ENCODE data around the gene INPP5A.
"Not testable (repeated sequence)": the region's sequence is repeated elsewhere in the genome, so short reads cannot be mapped to it uniquely, and the experiment has no call there.

The INPP5A gene

DNA sequence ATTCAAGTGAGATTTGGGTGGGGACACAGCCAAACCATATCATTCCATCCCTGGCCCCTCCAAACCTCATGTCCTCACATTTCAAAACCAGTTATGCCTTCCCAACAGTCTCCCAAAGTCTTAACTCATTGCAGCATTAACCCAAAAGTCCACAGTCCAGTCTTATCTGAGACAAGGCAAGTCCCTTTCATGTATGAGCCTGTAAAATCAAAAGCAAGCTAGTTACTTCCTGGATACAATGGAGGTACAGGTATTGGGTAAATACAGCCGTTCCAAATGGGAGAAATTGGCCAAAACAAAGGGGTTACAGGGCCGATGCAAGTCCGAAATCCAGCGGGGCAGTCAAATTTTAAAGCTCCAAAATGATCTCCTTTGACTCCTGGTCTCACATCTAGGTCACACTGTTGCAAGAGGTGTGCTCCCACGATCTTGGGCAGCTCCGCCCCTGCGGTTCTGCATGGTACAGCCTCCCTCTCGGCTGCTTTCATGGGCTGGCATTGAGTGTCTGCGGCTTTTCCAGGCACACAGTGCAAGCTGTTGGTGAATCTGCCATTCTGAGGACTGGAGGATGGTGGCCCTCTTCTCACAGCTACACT is 61.5 kb downstream of the INPP5A start:
- not testable (repeated sequence) for DNase-seq (ENCODE audit: low read depth)

DNA sequence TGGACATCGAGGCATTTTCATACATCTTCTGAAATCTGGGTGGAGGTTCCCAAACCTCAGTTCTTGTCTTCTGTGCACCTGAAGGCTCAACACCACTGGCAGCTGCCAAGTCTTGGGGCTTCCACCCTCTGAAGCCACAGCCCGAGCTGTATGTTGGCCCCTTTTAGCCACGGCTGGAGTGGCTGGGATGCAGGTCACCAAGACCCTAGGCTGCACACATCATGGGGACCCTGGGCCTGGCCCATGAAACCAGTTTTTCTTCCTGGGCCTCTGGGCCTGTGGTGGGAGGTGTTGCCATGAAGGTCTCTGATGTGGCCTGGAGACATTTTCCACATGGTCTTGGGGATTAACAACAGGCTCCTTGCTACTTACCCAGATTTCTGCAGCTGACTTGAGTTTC is 62.1 kb downstream of the INPP5A start:
- no peak for DNase-seq (ENCODE audit: low read depth)

DNA sequence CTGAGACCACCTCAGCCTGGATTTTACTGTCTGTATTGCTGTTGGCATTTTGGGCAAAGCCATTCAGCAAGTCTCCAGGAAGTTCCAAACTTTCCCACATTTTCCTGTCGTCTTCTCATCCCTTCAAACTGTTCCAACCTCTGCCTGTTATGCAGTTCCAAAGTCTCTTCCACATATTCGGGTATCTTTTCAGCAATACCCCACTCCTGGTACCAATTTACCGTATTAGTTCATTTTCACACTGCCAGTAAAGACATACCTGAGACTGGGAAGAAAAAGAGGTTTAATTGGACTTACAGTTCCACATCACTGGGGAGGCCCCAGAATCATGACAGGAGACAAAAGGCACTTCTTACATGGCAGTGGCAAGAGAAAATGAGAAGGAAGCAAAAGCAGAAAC is 62.8 kb downstream of the INPP5A start:
- no peak for DNase-seq (ENCODE audit: low read depth)

DNA sequence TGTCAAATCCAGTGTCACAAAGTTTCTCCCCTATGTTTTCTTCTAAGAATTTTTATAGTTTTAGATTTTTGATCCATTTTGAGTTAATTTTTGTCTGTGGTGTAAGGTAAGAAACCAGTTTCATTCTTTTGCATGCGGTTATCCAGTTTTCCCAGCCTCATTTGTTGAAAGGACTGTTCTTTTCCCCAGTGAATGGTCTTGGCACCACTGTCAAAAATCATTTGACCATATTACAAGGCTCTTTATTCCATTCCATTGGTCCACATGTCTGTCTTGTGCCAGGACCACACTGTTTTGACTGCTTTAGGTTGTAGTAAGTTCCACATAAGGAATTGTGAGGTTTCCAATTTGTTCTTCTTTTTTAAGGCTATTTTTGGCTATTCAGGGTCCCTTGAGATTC is 64.0 kb downstream of the INPP5A start:
- DNase-seq (ENCODE audit: low read depth): no peak

DNA sequence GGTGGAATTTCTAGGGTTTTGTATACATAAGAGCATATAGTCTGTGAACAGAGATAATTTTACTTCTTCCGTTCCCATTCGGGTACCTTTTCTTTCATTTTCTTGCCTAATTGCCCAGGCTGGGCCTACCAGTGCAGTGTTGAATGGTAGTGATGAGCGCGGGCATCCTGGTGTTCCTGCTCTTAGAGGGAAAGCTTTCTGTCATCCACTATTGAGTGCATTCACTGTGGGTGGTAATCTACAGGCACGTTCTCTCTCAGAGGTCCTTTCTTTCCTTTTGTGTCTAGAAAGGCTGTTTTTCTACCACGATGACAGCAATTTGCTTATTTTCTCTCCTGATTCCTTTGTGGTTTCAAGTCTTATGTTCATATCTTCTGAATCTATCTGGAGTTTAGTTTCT is 65.0 kb downstream of the INPP5A start:
- DNase-seq (ENCODE audit: low read depth): no peak

DNA sequence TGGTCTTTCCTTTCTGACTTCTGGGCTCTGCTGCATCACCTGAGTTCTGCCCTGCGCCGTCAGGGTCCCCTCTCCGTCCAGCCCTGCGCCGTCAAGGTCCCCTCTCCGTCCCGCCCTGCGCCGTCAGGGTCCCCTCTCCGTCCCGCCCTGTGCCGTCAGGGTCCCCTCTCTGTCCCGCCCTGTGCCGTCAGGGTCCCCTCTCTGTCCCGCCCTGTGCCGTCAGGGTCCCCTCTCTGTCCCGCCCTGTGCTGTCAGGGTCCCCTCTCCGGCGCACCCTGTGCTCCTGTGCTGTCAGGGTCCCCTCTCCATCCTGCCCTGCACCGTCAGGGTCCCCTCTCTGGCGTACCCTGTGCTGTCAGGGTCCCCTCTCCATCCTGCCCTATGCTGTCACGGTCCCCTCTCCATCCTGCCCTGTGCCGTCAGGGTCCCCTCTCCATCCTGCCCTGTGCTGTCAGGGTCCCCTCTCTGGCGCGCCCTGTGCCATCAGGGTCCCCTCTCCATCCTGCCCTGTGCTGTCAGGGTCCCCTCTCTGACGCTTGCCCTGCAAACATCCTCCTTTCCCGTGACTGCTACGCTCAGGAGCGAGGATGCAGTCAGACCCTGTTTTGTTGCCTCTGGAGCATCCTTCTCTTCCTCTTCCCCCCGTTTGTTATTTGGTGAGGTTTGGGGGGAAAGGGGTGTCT is 66.4 kb downstream of the INPP5A start:
- no peak for DNase-seq (ENCODE audit: low read depth)

DNA sequence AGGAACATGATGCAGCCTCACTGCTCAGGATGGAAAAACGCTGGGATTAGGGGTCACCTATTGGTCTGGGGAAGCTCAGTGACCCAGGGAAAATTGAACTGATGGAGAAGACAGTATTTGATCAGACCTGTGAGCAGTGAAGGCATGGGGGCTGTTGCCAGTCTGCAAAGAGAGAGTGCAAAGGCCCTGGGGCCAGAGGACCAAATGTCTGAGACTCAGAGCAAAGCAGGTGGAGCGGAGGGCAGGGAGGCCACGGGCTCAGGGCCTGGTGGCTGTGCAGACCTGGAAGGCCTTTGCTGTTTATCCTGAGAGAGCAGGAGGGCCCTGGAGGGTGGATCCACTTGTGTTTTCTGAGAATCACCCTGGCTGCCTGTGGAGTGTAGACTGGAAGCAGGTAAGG is 67.1 kb downstream of the INPP5A start:
- DNase-seq (ENCODE audit: low read depth): no peak

DNA sequence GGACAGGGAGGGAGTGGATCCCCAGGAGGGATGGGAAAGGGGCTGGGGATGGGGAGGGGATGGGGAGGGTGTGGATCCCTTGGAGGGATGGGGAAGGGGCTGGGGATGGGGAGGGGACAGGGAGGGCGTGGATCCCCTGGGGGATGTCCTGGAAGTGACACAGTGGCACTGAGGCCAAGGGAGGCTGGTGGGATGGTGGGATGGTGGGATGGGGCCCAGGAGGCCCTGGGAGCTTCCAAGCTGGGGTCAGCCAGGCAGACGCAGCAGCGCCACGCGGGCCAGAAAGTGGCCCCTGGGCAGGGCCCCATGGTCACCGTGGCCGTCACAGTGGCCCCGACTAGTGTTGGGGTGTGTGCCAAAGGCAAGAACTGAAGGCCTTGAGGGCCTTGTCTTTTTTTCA is 67.8 kb downstream of the INPP5A start:
- DNase-seq (ENCODE audit: low read depth): no peak

DNA sequence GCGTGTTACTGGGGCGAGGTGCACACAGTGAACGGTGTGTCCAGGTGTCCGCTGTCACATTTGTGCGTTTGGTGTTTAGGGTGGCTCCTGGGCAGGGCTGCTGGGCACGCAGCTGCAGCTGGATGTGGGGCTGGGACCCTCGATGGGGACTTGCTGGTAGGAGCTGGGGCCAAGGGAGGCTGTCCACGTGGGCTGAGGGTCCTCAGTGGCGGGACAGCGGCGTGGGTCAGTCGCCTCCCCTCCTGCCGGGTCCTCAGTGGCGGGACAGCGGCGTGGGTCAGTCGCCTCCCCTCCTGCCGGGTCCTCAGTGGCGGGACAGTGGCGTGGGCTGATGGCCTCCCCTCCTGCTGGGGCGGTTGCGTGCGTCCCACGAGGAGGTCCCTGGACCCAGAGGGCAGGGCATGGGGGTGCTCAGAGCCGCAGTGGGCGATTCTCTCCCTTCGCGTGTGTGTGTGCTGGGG is 68.5 kb downstream of the INPP5A start:
- no peak for DNase-seq (ENCODE audit: low read depth)

DNA sequence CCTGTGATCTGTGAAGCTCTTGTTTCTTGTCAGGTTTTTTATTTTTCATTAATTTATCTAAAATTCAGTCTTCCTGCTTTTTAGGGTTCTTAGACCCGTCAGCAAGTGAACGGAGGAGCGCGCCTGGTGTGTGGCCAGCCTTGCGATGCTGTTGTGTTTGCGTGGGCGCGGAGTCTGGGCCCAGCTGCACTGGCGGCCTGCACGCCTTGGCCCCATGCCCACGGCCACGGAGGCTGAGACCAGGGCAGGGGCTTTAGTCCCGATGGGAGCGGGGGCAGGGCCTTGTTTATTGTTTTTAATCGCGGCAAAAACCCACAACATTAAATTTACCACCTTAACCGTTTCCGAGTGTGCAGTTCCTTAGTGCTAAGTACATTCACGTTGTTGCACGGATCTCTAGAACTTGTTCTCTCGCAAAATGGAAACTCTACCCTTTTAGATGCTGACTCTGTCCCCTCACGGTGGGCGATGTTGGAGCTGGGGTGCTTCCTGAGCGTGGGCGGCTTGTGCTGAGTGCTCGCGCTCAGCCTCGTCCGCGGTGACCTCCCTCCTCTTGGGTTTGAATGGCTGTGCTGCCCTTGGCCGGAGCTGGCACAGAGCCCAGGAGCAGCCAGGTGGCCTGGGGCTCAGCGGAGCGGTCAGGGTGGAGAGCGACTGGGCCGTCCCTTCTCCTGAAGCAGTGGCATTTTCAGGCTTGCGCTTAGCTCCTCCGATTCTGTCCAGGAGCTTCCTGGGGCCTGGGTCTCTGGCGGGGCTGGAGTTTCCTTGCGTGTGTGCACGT is 69.1 kb downstream of the INPP5A start:
- no peak for DNase-seq (ENCODE audit: low read depth)

DNA sequence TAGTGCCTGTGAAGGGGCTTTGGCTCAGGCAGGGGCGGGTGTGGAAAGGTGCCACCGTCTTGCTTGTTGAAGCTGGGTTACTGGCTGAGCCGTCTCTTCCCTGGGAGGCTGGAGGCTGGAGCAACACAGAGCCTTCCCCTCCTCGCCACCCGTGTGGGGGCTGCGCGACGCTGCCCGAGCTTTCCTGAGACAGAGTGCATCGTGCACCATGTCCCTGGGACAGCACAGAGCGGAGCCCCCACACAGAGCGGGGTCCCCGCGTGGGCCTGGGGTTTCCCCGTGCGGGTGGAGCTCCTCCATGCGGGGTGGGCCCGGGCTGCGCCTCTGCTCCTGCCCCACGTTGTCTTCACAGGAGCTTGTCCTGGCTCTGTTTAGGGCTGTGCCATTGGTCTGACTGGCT is 69.9 kb downstream of the INPP5A start:
- DNase-seq (ENCODE audit: low read depth): no peak

DNA sequence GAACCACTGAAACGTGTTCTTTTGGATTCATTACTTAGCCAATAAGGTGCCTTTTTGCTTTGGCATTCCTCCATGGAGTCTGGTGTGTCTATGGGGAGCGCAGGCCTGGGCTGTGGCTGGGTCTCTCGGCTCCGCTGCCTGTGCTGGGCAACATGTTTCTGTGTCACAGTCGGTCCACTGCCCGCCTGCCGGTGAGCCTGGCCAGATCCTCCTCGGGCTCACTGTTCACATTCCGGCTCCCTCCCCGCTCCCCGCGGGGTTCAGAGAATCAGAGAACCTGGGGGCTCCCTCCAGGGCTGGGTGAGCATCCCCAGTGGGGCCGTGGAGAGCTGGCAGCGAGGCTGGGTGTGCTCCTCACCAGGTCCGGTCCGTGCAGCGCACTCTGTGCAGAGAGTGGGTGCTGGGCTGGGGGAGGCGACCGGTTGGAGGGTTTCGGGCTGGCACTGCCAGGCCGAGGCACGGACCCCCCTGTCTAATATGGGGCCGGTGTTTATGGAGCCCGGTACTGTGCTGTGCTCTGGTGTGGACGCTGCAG is 70.4 kb downstream of the INPP5A start:
- no peak for DNase-seq (ENCODE audit: low read depth)

DNA sequence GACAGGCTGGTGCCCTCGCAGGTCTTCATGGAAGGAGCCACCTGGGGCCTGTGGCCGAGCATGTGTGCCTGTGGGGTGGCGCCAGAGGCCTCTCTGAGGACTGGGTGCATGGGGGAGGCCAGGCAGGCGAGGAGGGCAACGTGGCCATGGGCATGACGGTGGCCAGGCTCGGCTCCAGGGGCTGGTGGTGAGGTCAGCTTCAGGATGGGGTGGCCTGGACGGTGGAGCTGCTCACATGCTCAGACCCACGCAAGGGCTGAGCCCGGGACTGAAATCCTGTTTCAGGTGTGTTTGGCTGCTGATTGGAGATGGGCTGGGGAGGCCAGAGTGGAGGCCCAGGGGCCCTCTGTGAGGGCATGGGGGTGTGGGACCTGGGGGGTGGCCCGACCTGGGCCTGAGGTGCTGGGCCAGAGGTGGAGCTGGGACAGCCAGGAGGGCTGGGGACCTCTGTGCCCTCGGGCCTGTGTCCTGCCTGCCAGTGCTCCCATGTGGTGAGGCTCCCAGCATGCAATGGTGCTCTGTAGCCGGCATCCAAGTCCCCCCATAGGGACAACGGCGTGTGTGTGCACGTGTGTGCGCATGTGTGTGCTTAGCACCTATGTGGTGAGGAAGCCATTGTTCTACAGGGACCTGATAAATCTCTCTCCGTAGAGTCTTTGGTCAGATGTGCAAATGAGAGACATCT is 71.1 kb downstream of the INPP5A start:
- DNase-seq (ENCODE audit: low read depth): no peak

DNA sequence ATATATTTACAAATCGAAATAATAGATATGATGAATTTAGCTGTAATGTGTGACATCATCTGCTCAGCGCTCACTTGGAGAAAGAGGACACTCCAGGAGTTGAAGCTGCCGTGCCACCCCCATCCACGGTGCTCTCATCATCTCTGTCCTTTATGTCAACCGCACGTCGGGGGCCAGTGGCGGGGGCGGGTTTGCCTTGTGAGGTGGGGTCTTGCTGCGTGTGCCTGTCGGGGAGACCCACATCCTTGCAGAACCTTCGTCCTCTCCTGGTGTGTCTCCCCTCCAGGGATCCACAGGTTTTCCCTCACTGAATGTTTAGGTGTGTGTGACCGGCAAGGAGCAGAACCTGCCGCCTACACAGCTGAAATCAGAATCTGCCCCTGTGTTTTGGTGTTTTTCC is 71.6 kb downstream of the INPP5A start:
- DNase-seq (ENCODE audit: low read depth): no peak

DNA sequence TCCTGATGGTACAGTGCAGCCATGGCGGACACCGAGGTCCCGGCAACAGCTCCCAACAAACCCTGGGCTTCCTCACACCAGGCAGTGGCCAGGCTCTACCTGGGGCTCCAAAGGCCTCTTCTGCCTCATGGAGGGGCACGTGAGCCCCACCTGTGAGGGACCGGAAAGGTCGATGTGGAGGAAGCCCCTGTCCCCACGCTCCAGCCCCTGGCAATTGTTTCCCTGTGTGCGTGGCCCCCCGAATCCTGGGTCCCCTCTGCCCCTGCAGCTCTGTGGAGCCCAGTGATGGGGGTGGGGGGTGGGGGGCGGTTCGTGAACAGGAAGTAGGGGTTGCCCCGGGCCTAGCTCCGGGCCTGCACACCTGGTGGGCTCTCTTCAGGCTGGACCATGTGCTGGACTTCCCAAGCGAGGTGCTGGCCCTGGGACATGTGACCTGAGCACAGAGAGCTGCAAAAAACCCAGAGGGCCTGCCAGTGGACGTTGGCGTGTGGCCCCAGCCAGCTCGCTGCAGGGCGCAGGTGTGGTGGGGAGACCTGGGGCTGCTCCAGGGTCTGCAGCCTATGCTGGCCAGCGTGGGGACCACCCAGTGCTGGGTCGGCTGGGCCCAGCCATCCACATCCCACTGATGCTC is 72.6 kb downstream of the INPP5A start:
- DNase-seq (ENCODE audit: low read depth): no peak

DNA sequence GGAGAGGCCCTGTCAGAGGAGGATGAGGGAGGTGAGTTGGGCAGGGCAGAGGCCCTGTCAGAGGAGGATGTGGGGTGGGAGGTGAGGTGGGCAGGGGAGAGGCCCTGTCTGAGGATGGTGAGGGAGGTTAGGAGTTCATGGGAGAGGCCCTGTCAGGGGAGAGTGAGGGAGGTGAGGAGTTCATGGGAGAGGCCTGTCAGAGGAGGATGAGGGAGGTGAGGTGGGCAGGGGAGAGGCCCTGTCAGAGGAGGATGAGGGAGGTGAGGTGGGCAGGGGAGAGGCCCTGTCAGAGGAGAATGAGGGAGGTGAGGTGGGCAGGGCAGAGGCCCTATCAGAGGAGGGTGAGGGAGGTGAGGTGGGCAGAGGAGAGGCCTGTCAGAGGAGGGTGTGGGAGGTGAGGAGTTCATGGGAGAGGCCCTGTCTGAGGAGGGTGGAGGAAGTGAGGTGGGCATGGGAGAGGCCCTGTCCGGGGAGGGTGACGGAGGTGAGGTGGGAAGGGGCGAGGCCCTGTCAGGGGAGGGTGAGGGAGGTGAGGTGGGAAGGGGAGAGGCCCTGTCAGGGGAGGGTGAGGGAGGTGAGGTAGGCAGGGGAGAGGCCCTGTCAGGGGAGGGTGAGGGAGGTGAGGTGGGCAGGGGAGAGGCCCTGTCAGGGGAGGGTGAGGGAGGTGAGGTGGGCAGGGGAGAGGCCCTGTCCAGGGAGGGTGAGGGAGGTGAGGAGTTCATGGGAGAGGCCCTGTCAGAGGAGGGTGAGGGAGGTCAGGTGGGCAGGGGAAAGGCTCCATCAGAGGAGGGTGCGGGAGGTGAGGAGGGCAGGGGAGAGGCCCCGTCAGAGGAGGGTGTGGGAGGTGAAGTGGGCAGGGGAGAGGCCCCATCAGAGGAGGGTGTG is 73.7 kb downstream of the INPP5A start:
- DNase-seq (ENCODE audit: low read depth): no peak

DNA sequence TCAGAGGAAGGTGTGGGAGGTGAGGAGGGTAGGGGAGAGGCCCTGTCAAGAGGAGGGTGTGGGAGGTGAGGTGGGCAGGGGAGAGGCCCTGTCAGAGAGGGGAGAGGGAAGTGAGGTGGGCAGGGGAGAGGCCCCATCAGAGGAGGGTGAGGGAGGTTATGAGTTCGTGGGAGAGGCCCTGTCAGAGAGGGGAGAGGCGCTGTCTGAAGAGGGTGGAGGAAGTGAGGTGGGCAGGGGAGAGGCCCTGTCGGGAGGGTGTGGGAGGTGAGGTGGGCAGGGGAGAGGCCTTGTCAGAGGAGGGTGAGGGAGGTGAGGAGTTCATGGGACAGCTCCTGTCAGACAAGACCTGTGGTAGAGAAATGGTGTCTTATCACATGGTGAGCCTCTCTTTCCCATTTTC is 74.4 kb downstream of the INPP5A start:
- no peak for DNase-seq (ENCODE audit: low read depth)

DNA sequence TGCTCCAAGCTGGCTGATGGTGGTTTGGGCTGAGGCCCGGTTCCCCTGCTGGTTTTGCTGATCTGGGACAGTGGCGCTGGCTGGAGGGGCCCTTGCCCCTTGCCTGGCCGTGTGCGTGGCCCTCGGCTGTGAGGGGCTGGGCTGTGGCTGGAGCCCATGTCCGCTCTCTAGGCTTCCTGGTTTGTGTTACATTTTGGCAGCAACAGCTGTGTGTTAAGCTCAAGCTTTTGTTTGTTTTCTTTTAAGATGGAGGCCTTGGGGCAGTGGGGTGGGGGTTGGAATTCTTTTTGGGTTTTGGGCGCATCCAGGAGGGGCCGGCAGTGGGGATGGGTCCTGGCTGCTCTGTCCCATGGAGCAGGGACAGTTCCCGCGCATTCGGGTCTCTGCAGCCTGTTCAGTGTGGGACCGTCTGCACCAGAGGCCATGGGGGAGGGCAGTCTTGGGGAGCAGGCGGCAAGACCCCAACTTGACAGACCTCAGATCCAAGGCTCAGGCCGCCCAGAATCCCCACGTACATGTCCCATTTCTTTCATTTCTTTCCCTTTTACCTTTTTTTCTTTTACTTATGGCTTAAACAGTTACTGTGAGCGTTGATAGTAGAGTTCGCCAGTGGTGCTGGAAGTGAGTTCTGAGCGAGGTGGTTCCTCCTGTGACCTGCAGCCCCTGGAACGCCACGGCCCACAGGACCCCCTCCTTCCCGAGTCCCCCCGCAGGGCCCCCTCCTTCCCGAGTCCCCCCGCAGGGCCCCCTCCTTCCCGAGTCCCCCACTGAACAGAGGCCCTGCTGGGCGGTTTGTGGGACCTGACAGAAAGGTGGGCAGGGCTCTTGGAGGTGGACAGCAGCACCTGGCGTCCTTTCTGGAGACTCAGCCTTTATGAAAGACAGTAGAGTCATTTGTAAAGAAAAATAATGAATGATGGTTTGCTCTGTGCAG is 75.3 kb downstream of the INPP5A start:
- DNase-seq (ENCODE audit: low read depth): peak; percentile 9

DNA sequence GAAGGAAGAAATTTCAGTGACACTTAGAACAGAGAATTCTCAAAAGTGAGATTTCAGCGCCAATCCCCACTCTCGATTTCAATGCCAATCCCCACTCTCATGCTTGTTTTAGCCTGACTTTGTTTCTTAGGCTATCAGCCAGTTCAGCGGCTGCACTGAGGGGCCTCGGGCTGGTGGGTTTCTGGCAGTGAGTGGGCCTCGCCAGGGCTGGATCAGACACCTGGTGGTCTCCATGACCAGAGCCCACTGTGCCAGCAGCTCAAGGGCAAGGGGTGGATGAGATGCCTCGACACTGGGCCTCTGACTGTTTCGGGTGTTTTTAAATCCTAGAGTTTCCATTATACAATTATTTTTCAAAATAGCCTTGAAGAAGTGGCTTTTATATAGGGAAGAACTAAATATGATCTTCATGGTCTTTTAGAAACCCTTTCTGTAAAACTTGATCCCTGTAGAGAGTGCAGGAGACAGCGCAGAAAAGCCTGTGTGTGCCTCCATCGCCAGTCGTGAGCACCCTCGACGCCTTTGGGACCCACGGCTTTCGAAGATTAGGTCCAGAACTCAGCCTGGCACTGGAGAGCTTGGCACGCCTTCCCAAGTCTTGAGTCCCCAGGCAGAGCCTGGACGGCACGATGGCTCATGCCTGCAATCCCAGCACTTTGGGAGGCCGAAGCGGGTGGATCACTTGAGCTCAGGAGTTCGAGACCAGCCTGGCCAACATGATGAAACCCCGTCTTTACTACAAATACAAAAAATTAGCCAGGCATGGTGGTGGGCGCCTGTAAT is 76.2 kb downstream of the INPP5A start:
- DNase-seq (ENCODE audit: low read depth): no peak
